ENCODE measurements around the gene DTNB.

The DTNB gene

DNA sequence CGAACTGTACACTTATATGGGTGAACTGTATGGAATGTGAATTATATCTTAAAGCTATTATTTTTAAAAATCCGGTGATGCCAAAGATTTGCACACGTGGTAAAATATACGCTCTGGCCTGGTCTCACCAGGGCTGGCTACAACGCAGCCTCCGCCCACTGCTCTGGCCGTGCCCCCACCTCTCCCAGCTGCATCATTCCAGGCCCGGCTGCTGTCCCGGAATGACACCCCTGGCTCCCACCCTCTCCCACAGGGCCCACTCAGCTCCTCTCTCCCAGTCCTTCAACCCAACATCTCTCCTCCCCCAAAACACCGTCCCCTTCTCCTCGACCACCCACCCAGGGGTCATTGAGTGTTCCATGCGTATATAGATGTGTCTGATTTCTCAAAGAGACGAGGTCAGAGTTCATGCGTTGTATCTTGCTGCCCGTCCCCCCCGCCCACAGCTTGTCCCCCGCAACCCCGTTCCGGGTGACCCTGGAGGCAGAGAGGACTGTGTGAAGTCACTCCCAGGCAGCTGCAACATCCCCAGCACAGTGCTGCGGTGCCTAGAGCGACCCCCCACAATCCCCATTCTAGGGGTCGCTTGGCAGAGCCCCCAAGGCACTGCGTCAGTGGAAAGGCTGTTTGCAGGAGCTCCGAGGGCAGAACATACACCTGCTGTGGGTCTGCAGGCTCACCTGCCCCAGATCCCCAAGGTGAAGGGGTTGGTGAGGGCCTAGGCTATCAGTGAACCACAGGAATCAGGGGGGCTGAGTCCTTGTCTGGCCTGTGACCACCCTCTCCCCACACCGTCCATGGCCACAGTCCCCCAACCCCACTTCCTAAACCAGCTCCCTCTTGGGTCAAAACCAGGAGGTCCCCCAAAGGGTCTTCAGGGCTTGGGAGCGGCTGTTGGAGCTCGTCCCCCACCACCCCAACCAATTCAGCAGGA is 345.0 kb downstream of the DTNB start:
- no peak for DNase-seq (ENCODE audit: low read depth in 1 of 2, low spot score in 1 of 2)
- TF ChIP-seq GABPA (IDR thresholded peaks at IDR 0.05; ENCODE audit: low read depth) (no peak), SPI1 (IDR thresholded peaks at IDR 0.05; ENCODE audit: borderline replicate concordance, low read depth) (no peak), POLR2AphosphoS5 (IDR thresholded peaks at IDR 0.05; ENCODE audit: low read depth) (no peak)
- TF ChIP-seq, protein P1, sequence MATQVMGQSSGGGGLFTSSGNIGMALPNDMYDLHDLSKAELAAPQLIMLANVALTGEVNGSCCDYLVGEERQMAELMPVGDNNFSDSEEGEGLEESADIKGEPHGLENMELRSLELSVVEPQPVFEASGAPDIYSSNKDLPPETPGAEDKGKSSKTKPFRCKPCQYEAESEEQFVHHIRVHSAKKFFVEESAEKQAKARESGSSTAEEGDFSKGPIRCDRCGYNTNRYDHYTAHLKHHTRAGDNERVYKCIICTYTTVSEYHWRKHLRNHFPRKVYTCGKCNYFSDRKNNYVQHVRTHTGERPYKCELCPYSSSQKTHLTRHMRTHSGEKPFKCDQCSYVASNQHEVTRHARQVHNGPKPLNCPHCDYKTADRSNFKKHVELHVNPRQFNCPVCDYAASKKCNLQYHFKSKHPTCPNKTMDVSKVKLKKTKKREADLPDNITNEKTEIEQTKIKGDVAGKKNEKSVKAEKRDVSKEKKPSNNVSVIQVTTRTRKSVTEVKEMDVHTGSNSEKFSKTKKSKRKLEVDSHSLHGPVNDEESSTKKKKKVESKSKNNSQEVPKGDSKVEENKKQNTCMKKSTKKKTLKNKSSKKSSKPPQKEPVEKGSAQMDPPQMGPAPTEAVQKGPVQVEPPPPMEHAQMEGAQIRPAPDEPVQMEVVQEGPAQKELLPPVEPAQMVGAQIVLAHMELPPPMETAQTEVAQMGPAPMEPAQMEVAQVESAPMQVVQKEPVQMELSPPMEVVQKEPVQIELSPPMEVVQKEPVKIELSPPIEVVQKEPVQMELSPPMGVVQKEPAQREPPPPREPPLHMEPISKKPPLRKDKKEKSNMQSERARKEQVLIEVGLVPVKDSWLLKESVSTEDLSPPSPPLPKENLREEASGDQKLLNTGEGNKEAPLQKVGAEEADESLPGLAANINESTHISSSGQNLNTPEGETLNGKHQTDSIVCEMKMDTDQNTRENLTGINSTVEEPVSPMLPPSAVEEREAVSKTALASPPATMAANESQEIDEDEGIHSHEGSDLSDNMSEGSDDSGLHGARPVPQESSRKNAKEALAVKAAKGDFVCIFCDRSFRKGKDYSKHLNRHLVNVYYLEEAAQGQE (IDR thresholded peaks at IDR 0.05; ENCODE audit: insufficient replicate concordance, low read depth) = no peak
- TF ChIP-seq, protein P2, sequence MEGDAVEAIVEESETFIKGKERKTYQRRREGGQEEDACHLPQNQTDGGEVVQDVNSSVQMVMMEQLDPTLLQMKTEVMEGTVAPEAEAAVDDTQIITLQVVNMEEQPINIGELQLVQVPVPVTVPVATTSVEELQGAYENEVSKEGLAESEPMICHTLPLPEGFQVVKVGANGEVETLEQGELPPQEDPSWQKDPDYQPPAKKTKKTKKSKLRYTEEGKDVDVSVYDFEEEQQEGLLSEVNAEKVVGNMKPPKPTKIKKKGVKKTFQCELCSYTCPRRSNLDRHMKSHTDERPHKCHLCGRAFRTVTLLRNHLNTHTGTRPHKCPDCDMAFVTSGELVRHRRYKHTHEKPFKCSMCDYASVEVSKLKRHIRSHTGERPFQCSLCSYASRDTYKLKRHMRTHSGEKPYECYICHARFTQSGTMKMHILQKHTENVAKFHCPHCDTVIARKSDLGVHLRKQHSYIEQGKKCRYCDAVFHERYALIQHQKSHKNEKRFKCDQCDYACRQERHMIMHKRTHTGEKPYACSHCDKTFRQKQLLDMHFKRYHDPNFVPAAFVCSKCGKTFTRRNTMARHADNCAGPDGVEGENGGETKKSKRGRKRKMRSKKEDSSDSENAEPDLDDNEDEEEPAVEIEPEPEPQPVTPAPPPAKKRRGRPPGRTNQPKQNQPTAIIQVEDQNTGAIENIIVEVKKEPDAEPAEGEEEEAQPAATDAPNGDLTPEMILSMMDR (IDR thresholded peaks at IDR 0.05; ENCODE audit: insufficient read depth, low read length) = no peak
- Histone ChIP-seq H3K27ac (replicated peaks) (no peak overlapping the region), H3K27me3 (ENCODE audit: insufficient read depth, poor library complexity, severe bottlenecking) (no peaks in the 10 kb centered on the region), H3K4me3 (replicated peaks; ENCODE audit: insufficient read depth, low read length) (no peak overlapping the region)

Small RNA genes within 50 kb of the gene (microRNA-seq; reads per million reads assigned to microRNA genes)
- gene MIR1301 = 5.7 reads per million, percentile 17 among the genes with 10 or more reads in this experiment
